Hepatocyte (in vitro differentiated cells): ENCODE results near the gene SKIDA1. TPM values are rescaled to one million over a fixed set of nuclear protein-coding genes. Genes with fewer than 3 reads are reported as not detected.

Experiments
- DNase-seq: peaks from one replicate; pipeline ENCODE4 v3.0.0-alpha.2; 2016; ENCODE audit warnings: low spot score
- H2AFZ ChIP-seq: fragments of 200-600 bp; sonication (generic); 2 replicates; pipeline ENCODE4 v1.6.0; 2016; ENCODE audit warnings: antibody characterized with exemption, mild to moderate bottlenecking
- H3K27ac ChIP-seq: fragments of 200-600 bp; sonication (generic); 2 replicates; pipeline ENCODE4 v1.5.1; 2016; ENCODE audit warnings: mild to moderate bottlenecking
- H3K27me3 ChIP-seq: fragments of 200-600 bp; sonication (generic); 2 replicates; pipeline ENCODE4 v1.6.1; 2016
- H3K36me3 ChIP-seq: fragments of 200-600 bp; sonication (generic); replicated peaks from 2 replicates; pipeline ENCODE4 v1.5.1; 2016; ENCODE audit warnings: low read depth; ENCODE audit not compliant: insufficient read depth
- H3K4me1 ChIP-seq: fragments of 200-600 bp; sonication (generic); 2 replicates; pipeline ENCODE4 v1.5.1; 2016; ENCODE audit warnings: mild to moderate bottlenecking, moderate library complexity; ENCODE audit not compliant: insufficient read depth
- H3K4me2 ChIP-seq: fragments of 200-600 bp; sonication (generic); 2 replicates; pipeline ENCODE4 v1.6.0; 2016
- H3K4me3 ChIP-seq: fragments of 200-600 bp; sonication (generic); 2 replicates; pipeline ENCODE4 v1.5.1; 2016; ENCODE audit warnings: mild to moderate bottlenecking
- H3K79me2 ChIP-seq: fragments of 200-600 bp; sonication (generic); 2 replicates; pipeline ENCODE4 v1.6.0; 2017; ENCODE audit warnings: mild to moderate bottlenecking
- H3K9me2 ChIP-seq: fragments of 200-600 bp; sonication (generic); replicated peaks from 2 replicates; pipeline ENCODE4 v1.6.0; 2017; ENCODE audit warnings: mild to moderate bottlenecking; ENCODE audit not compliant: insufficient read depth
- H3K9me3 ChIP-seq: fragments of 200-600 bp; sonication (generic); 2 replicates; pipeline ENCODE4 v1.5.1; 2016; ENCODE audit warnings: low read depth, mild to moderate bottlenecking
- H4K20me1 ChIP-seq: fragments of 200-600 bp; sonication (generic); 2 replicates; pipeline ENCODE4 v1.6.0; 2016; ENCODE audit warnings: mild to moderate bottlenecking; ENCODE audit not compliant: insufficient read depth, poor library complexity, severe bottlenecking
- EZH2 ChIP-seq: fragments of 200-600 bp; sonication (generic); IDR thresholded peaks from 2 replicates; pipeline ENCODE4 v1.6.1; 2016; ENCODE audit warnings: antibody characterized with exemption, mild to moderate bottlenecking, borderline replicate concordance
- EZH2phosphoT487 ChIP-seq: fragments of 200-600 bp; sonication (generic); IDR thresholded peaks from one replicate; pipeline ENCODE4 v1.6.1; 2018; ENCODE audit warnings: antibody characterized with exemption, mild to moderate bottlenecking, low read depth, moderate library complexity; ENCODE audit not compliant: unreplicated experiment, severe bottlenecking
- WGBS: methylation state at CpG from one replicate; pipeline ENCODE4 v1.1.6; 2016; ENCODE audit warnings: low lambda C conversion rate; ENCODE audit errors: missing lambda C conversion rate; 5-methylcytosine and 5-hydroxymethylcytosine counted together
- polyA plus RNA-seq: library from polyadenylated mRNA; unstranded; fragments of >200 nt; fragmentation: Nextera tagmentation; extraction: Ambion mirVana; gene quantifications from 2 replicates; pipeline ENCODE4 v1.2.1, GENCODE V29; 2016
- total RNA-seq: library from RNA; depleted of rRNA; stranded (reverse); fragments of >200 nt; gene quantifications from 2 replicates; pipeline ENCODE4 v1.2.3, GENCODE V29; 2014
- TF ChIP-seq, protein P1 (sequence below): fragments of 200-600 bp; sonication (generic); IDR thresholded peaks from 2 replicates; pipeline ENCODE4 v1.5.1; 2016; ENCODE audit warnings: antibody characterized with exemption, mild to moderate bottlenecking; ENCODE audit not compliant: poor library complexity

The SKIDA1 gene
- total and polyA plus RNA-seq, 2 experiments from 2014 or later = 0.68 to 2.3 TPM

DNA sequence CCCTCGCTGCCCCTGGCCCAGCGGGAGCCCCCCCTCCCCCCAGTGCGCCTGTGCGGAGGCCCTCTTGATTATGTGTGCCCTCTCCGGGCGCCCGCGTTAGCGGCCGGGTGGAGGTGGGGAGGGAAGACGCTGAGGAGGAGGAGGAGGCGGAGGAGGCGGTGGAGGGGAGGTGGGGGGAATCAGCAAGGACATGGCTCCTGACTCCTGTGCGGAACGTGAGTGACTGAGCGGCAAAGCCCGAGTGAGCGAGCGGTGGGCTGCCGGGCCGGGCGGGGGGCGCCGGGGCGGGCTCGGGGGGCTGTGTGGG is 8.8 kb upstream of the SKIDA1 start:
- Histone ChIP-seq H3K27me3 (no peaks in the 10 kb centered on the region), H3K4me3 (peak overlapping the region; percentile 65), H4K20me1 (peaks cover 11% of the 10 kb centered on the region), H3K79me2 (peaks cover 63% of the 10 kb centered on the region), H3K9me2 (no peaks in the 10 kb centered on the region), H3K27ac (peak overlapping the region; percentile 99), H2AFZ (peak overlapping the region; percentile 57), H3K4me2 (peak overlapping the region; percentile 75), H3K9me3 (no peaks in the 10 kb centered on the region), H3K4me1 (peaks cover 17% of the 10 kb centered on the region), H3K36me3 (peaks cover 9% of the 10 kb centered on the region)
- WGBS = no CpG with 5 or more reads among the region's 26 CpGs
- TF ChIP-seq, protein P1, sequence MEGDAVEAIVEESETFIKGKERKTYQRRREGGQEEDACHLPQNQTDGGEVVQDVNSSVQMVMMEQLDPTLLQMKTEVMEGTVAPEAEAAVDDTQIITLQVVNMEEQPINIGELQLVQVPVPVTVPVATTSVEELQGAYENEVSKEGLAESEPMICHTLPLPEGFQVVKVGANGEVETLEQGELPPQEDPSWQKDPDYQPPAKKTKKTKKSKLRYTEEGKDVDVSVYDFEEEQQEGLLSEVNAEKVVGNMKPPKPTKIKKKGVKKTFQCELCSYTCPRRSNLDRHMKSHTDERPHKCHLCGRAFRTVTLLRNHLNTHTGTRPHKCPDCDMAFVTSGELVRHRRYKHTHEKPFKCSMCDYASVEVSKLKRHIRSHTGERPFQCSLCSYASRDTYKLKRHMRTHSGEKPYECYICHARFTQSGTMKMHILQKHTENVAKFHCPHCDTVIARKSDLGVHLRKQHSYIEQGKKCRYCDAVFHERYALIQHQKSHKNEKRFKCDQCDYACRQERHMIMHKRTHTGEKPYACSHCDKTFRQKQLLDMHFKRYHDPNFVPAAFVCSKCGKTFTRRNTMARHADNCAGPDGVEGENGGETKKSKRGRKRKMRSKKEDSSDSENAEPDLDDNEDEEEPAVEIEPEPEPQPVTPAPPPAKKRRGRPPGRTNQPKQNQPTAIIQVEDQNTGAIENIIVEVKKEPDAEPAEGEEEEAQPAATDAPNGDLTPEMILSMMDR = no peak
- no peak for TF ChIP-seq EZH2phosphoT487
- no peak for DNase-seq

DNA sequence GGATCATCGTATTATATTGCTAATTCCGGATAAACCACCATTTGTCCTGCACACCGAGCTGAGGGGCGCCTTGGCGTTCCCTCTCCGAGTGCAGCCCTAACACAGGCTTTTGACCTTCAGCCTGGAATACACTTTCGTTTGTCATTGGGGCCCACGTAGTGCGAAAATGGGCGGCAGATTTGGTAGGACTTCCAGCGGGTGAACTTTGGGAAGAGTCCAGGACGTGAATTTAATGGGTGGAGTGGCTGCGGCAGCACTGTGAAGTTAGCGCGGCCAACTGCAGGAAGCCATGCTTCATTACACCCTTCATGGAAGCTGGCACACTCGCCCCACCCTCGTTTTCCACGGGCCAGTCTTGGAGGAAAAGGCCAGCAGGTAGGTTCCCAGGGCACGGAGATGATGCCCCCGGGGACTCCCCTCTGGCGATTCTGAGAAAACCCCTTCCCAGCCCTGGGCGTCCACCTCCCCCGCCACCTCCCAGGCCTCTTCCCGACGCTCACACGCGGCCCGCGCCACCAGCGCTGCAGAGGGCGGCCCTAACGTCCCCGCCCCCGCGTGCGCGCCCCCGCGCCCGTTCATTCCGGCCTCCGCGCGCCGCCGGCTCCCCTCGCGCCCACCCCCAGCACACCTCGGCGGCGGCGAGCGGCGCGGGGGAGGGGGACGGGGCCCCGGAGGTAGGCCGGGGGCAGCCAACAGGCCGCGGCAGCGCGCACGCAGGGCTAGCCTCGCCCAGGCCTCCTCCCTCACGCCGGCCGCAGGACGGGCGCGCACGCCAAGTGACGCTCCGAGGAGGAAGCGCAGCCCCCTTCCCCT is 8.2 kb upstream of the SKIDA1 start, which contains the start of gene MLLT10:
MLLT10 (plus strand) TSS at position 766 of the 813 bp plus-strand sequence. CDS start 413 bp downstream, outside the sequence.
- Histone ChIP-seq H3K4me1 (peaks cover 17% of the 10 kb centered on the region), H3K27me3 (no peaks in the 10 kb centered on the region), H3K9me2 (no peaks in the 10 kb centered on the region), H2AFZ (peak within 1 kb of the TSS; percentile 76), H3K9me3 (no peaks in the 10 kb centered on the region), H3K4me2 (peak within 1 kb of the TSS; percentile 93), H4K20me1 (peaks cover 11% of the 10 kb centered on the region), H3K27ac (peak within 1 kb of the TSS; percentile 99), H3K79me2 (peaks cover 62% of the 10 kb centered on the region), H3K4me3 (peak within 1 kb of the TSS; percentile 78), H3K36me3 (peaks cover 4% of the 10 kb centered on the region)
- DNase-seq = peak; percentile 98
- no peak for TF ChIP-seq EZH2phosphoT487
- no peak for TF ChIP-seq EZH2
- TF ChIP-seq, protein P1 = no peak
- WGBS = 1% methylated on average over 21 of the region's 74 CpGs

DNA sequence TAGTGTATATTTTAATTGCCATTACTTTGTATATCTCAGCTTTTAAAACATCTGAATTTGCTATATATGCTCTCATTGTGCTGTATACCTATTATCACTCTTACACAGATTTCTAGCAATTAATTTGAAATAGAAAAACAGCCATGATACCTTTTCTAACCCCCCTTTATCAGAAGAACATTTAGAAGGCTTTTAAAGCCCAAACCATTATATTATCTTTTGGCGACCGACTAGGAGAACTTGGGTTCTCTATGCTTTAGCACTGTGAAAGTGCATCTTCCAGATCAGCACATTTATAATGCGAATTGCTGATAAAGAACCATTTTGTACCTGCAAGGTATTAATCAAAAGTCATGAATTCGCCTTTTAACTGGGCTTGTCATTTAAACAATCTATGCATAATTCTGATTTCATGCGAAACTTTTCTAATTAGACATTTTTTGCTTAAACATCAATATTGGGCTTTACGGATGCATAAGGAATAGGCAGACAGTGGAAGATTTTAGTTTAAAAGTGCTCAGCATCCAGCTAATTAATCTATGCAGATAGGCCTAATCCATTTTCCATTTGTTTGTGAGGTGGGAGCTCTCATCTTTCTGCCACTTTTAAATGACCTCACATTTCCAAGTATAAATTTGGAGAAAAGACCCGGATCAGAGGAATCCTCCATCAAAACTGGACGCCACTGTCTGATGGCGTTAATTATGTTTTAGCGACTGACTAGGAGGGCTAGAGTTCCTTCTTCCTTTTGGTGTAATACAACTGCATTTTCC is 7.4 kb upstream of the SKIDA1 start:
- H3K79me2 ChIP-seq = peaks cover 55% of the 10 kb centered on the region
- DNase-seq = no peak
- TF ChIP-seq EZH2phosphoT487 (no peak), EZH2 (no peak)
- TF ChIP-seq, protein P1 = no peak
- H4K20me1 ChIP-seq = peaks cover 11% of the 10 kb centered on the region
- no peaks in the 10 kb centered on the region for H3K36me3 ChIP-seq
- H3K4me2 ChIP-seq = peak overlapping the region; percentile 93
- no peaks in the 10 kb centered on the region for H3K9me3 ChIP-seq
- H3K9me2 ChIP-seq = no peaks in the 10 kb centered on the region
- 38% methylated on average over 10 of the region's 10 CpGs for WGBS
- H3K4me1 ChIP-seq = peaks cover 17% of the 10 kb centered on the region
- H3K4me3 ChIP-seq = peak overlapping the region; percentile 78
- H2AFZ ChIP-seq = peak overlapping the region; percentile 76
- H3K27ac ChIP-seq = peak overlapping the region; percentile 99
- H3K27me3 ChIP-seq = no peaks in the 10 kb centered on the region
